K562 (cell line): ENCODE results near the gene SIK3. TPM values are rescaled to one million over a fixed set of nuclear protein-coding genes. Genes with fewer than 3 reads are reported as not detected.
A peak's percentile ranks its signal among the peaks of the same experiment; 100 is the strongest.

ENCODE experiments used
- BCL6 ChIP-seq: fragments of 250-450 bp; sonication (Bioruptor Pico); IDR thresholded peaks from 2 replicates; pipeline ENCODE4 v1.4.0; 2020
- CHCHD3 ChIP-seq: fragments of 250-450 bp; sonication (Bioruptor Pico); IDR thresholded peaks from 2 replicates; pipeline ENCODE4 v2.1.2; 2022; ENCODE audit warnings: mild to moderate bottlenecking
- CREB1 ChIP-seq, 2 experiments: sonication (generic) in 1 of 2; formaldehyde crosslinking in 1 of 2; IDR thresholded peaks; 2 replicates each; pipeline versions ENCODE4 v1.6.1 to v1.8.0; 2012 to 2022; ENCODE audit warnings: inconsistent platforms in 1 of 2, mild to moderate bottlenecking in 1 of 2, missing genetic modification reagents in 1 of 2, moderate library complexity in 1 of 2
- CREM ChIP-seq: IDR thresholded peaks from 2 replicates; pipeline ENCODE4 v1.6.1; 2014; ENCODE audit warnings: antibody characterized with exemption, low read depth
- GATAD2B ChIP-seq: fragments of 450-650 bp; IDR thresholded peaks from 2 replicates; pipeline ENCODE4 v1.6.1; 2017; ENCODE audit warnings: mild to moderate bottlenecking, borderline replicate concordance
- HNRNPH1 ChIP-seq: fragments of 200-400 bp; formaldehyde crosslinking; optimal IDR thresholded peaks from 2 replicates; pipeline ENCODE3; 2017; ENCODE audit warnings: low read depth, mild to moderate bottlenecking, low read length, moderate library complexity
- KDM5B ChIP-seq: fragments of 200-600 bp; sonication (generic); IDR thresholded peaks from 2 replicates; pipeline ENCODE4 v1.6.1; 2012; ENCODE audit warnings: low read depth, mild to moderate bottlenecking, moderate library complexity, low read length, control low read depth, inconsistent platforms; ENCODE audit not compliant: insufficient replicate concordance
- PHF20 ChIP-seq: fragments of 450-650 bp; IDR thresholded peaks from 2 replicates; pipeline ENCODE4 v1.6.1; 2018; ENCODE audit not compliant: partially characterized antibody
- POU5F1 ChIP-seq: fragments of 150-350 bp; IDR thresholded peaks from 2 replicates; pipeline ENCODE4 v1.6.1; 2014; ENCODE audit warnings: borderline replicate concordance, low read length, low read depth, mild to moderate bottlenecking; ENCODE audit not compliant: partially characterized antibody
- PURB ChIP-seq: sonication (generic); formaldehyde crosslinking; IDR thresholded peaks from 2 replicates; pipeline ENCODE4 v1.9.0; 2021; ENCODE audit warnings: low read depth, mild to moderate bottlenecking, missing genetic modification reagents
- RAD21 ChIP-seq, 2 experiments: fragments of 250-450 bp in 1 of 2; fragments of 450-650 bp in 1 of 2; sonication (Bioruptor Pico) in 1 of 2; formaldehyde crosslinking in 1 of 2; IDR thresholded peaks in 1 of 2; conservative IDR thresholded peaks in 1 of 2; 2 replicates each; pipeline versions ENCODE4 v1.4.0 to v1.8.0; 2020 to 2022; ENCODE audit warnings: mild to moderate bottlenecking in 2 of 2, moderate library complexity in 1 of 2
- SETDB1 ChIP-seq: IDR thresholded peaks from one replicate; pipeline ENCODE4 v1.6.1; 2012; ENCODE audit warnings: low read length, control low read depth, inconsistent platforms
- SMC3 ChIP-seq: conservative IDR thresholded peaks from 2 replicates; pipeline ENCODE4 v1.6.1; 2011; ENCODE audit warnings: low read depth, low read length, improper control_type of control experiment; ENCODE audit not compliant: insufficient read depth
- TRIM24 ChIP-seq, 2 experiments: fragments of 450-650 bp; IDR thresholded peaks; 2 replicates each; pipeline ENCODE4 v1.6.1; 2016
- ZBED1 ChIP-seq: IDR thresholded peaks from 2 replicates; pipeline ENCODE4 v1.6.1; 2014
- ZNF445 ChIP-seq: fragments of 250-450 bp; sonication (Bioruptor Pico); IDR thresholded peaks from 2 replicates; pipeline ENCODE4 v1.4.0; 2020; ENCODE audit warnings: low read depth, mild to moderate bottlenecking, moderate library complexity
- ZNF766 ChIP-seq: fragments of 200-800 bp; sonication (Bioruptor generic); conservative IDR thresholded peaks from 2 replicates; pipeline ENCODE4 v1.6.1; 2016; ENCODE audit warnings: missing genetic modification characterization, missing compliant biosample characterization
- polyA plus RNA-seq, 8 experiments: library from polyadenylated mRNA; depleted of rRNA in 4 of 8; stranded (reverse) in 5 of 8; unstranded in 3 of 8; fragments of >200 nt; fragmentation: Nextera tagmentation in 2 of 8; fragmentation: Illumina TruSeq in 1 of 8; extraction: Ambion mirVana in 2 of 8; extraction: Trizol in 1 of 8; gene quantifications; 2 replicates each; pipeline versions ENCODE4 v1.2.1 to v1.2.3, GENCODE V29; 2011 to 2014; ENCODE audit warnings: inconsistent platforms in 1 of 8, missing spikeins in 1 of 8
- total RNA-seq, 7 experiments: library from RNA; depleted of rRNA in 6 of 7; stranded (reverse); fragments of >200 nt in 6 of 7; fragmentation: Illumina TruSeq in 2 of 7; extraction: Trizol in 2 of 7; gene quantifications; 2 replicates each; pipeline versions ENCODE4 v1.2.1 to v1.2.3, GENCODE V29; 2011 to 2021; ENCODE audit warnings: low replicate concordance in 1 of 7
- TF ChIP-seq, protein P1 (sequence below), 2 experiments: fragments of 450-650 bp; IDR thresholded peaks; 2 replicates each; pipeline ENCODE4 v1.6.1; 2016; ENCODE audit warnings: mild to moderate bottlenecking in 2 of 2, borderline replicate concordance in 1 of 2, low read depth in 1 of 2, moderate library complexity in 1 of 2
- TF ChIP-seq, protein P2 (sequence below): sonication (generic); formaldehyde crosslinking; IDR thresholded peaks from 2 replicates; pipeline ENCODE4 v1.8.1; 2022; ENCODE audit warnings: missing genetic modification reagents

Gene SIK3
- total and polyA plus RNA-seq, 9 of the 15 experiments (the other 6 are each of a cell fraction or from before 2014, with no cell fraction given) = 1.6 to 21.6 (median 8.0) TPM

DNA sequence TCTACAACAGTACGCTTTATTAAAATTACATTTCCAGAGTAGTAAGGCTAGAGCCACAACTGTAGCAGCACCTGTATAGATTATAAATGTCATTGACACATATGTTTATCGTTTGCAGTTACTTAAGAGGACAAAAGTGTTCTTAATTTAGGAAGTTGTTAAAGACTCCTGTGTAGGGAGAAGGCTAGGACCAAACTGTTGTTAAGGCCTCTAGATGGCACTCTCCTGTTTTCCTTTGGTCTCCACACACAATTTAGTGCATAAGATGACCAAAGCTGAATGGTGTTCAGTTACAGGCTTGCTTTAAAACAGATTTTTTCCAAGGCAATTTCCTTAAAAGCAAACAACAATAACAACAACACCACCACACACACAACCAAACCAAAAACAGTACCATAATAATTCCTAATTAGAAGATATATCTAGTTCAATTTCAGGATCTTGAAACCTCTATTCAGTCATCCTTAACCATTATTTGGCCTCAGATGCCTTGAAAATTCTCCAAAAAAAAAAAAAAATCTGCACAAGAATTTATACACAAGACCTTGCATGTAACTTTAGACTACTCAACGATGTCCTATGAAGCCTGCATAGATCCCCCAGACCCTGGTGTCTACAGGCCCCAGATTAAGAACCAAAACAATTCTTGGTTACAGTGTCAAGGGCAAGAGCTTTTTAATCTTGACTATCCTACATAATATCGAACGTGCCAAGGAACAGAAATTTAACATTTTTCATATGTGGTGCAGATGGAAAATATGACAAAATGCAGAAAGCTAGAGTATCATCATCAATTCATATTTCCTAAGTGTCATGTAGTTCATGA is 218.2 kb downstream of the SIK3 start (continued):
- TF ChIP-seq BCL6 (no peak), ZNF445 (CRISPR knock-in tag) (no peak), GATAD2B (no peak), CREB1 (IDR thresholded peaks at IDR 0.05) (no peak), CREB1 (CRISPR knock-in tag; IDR thresholded peaks at IDR 0.05) (no peak), SETDB1 (no peak), KDM5B (no peak), TRIM24 (IDR thresholded peaks at IDR 0.05) (no peak), ZBED1 (no peak), ZNF766 (CRISPR knock-in tag) (no peak), CREM (no peak), CHCHD3 (CRISPR knock-in tag) (no peak), POU5F1 (no peak), PHF20 (no peak), SMC3 (peak; percentile 57), PURB (CRISPR knock-in tag) (no peak), HNRNPH1 (no peak), RAD21 (CRISPR knock-in tag; conservative IDR thresholded peaks at IDR 0.05 in 1 of 2, IDR thresholded peaks at IDR 0.05 in 1 of 2) (peak; percentile 78 to 83)
- TF ChIP-seq, protein P1, sequence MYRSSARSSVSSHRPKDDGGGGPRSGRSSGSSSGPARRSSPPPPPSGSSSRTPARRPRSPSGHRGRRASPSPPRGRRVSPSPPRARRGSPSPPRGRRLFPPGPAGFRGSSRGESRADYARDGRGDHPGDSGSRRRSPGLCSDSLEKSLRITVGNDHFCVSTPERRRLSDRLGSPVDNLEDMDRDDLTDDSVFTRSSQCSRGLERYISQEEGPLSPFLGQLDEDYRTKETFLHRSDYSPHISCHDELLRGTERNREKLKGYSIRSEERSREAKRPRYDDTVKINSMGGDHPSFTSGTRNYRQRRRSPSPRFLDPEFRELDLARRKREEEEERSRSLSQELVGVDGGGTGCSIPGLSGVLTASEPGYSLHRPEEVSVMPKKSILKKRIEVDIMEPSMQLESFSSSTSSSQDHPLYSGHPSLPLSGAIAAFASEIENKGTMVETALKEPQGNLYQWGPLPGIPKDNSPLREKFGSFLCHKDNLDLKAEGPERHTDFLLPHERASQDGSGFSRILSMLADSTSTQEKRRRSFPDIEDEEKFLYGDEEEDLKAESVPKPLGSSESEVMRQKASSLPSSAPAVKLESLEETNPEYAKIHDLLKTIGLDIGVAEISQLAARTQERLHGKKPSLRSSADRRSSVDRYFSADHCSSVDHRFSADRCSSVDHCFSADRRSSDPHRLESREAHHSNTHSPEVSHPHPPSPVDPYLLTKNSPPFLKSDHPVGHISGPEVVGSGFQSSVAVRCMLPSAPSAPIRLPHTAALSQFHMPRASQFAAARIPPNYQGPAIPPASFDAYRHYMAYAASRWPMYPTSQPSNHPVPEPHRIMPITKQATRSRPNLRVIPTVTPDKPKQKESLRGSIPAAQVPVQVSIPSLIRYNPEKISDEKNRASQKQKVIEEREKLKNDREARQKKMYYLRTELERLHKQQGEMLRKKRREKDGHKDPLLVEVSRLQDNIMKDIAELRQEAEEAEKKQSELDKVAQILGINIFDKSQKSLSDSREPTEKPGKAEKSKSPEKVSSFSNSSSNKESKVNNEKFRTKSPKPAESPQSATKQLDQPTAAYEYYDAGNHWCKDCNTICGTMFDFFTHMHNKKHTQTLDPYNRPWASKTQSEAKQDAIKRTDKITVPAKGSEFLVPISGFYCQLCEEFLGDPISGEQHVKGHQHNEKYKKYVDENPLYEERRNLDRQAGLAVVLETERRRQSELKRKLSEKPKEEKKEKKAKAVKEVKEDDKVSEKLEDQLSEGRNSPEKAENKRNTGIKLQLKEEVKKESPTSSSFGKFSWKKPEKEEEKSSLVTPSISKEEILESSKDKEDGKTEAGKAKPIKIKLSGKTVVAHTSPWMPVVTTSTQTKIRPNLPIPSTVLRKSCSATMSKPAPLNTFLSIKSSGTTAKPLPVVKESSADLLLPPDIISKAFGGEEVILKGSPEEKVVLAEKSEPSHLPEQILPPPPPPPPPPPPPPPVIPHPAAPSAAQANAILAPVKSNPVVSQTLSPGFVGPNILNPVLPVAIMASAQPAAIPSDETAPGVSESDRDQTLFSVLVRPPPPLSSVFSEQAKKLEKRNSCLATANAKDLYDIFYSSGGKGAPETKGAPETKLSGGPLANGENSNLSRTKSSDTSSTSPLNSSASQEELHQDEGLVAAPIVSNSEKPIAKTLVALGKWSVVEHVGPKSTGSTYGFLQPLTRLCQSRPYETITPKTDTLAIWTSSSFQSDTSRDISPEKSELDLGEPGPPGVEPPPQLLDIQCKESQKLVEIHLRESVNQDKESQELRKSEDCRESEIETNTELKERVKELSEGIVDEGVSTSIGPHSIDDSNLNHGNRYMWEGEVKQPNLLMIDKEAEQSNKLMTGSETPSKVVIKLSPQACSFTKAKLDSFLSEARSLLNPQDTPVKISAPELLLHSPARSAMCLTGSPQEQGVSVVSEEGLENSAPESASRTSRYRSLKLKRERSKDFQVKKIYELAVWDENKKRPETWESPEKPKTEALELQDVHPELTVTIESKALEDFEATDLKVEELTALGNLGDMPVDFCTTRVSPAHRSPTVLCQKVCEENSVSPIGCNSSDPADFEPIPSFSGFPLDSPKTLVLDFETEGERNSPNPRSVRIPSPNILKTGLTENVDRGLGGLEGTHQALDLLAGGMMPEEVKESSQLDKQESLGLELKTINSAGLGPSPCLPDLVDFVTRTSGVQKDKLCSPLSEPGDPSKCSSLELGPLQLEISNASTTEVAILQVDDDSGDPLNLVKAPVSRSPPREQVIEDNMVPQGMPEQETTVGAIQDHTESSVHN (IDR thresholded peaks at IDR 0.05; ENCODE audit: borderline replicate concordance in 1 of 2, low read depth in 1 of 2) = no peak
- TF ChIP-seq, protein P2, sequence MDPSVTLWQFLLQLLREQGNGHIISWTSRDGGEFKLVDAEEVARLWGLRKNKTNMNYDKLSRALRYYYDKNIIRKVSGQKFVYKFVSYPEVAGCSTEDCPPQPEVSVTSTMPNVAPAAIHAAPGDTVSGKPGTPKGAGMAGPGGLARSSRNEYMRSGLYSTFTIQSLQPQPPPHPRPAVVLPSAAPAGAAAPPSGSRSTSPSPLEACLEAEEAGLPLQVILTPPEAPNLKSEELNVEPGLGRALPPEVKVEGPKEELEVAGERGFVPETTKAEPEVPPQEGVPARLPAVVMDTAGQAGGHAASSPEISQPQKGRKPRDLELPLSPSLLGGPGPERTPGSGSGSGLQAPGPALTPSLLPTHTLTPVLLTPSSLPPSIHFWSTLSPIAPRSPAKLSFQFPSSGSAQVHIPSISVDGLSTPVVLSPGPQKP (CRISPR knock-in tag) = no peak
